Endothelial cell of umbilical vein (primary cell): ENCODE results near the gene OSGIN1. TPM values are rescaled to one million over a fixed set of nuclear protein-coding genes. Genes with fewer than 3 reads are reported as not detected.

Experiments
- BruUV-seq: library from RNA; stranded (reverse); fragments of 400-500 nt; replicated peaks from 2 replicates; lab custom pipeline; 2021; lab: Mats Ljungman, UMichigan
- CTCF ChIA-PET: fragments of 300-600, 350-600 bp; sonication (Branson Sonifier 250); formaldehyde crosslinking; loops from one replicate; lab custom pipeline; 2021; ENCODE audit warnings: antibody characterized with exemption, inconsistent platforms; lab: Charles Lee
- POLR2A ChIA-PET: fragments of 300-600, 350-600 bp; sonication (Branson Sonifier 250); formaldehyde crosslinking; loops from one replicate; lab custom pipeline; 2021; ENCODE audit warnings: antibody characterized with exemption, inconsistent platforms; lab: Charles Lee
- DNase-seq: peaks from one replicate; pipeline ENCODE4 v3.0.0-alpha.2; 2011; ENCODE audit warnings: low read depth, low spot score
- FAIRE-seq: peaks from 2 replicates; lab custom pipeline; 2011; peaks lifted over from hg19 to GRCh38; lab: Jason Lieb, UNC
- H2AFZ ChIP-seq: 2 replicates; pipeline ENCODE4 v1.6.0; 2012; ENCODE audit warnings: low read depth, low read length, control low read depth, inconsistent platforms
- H3K27ac ChIP-seq: 2 replicates; pipeline ENCODE4 v1.5.1; 2011; ENCODE audit warnings: low read depth, mild to moderate bottlenecking, control low read depth, low read length, moderate library complexity; ENCODE audit not compliant: insufficient read depth
- H3K27me3 ChIP-seq, 2 experiments: 2 replicates each; pipeline versions ENCODE4 v1.6.0 to v1.6.1; 2011; ENCODE audit warnings: low read length in 2 of 2, mixed read lengths in 1 of 2; ENCODE audit not compliant: control insufficient read depth in 2 of 2, insufficient read depth in 2 of 2
- H3K36me3 ChIP-seq, 2 experiments: 2 replicates in 1 of 2; 3 replicates in 1 of 2; pipeline ENCODE4 v1.5.1; 2011; ENCODE audit warnings: low read length in 2 of 2, mild to moderate bottlenecking in 1 of 2, moderate library complexity in 1 of 2; ENCODE audit not compliant: control insufficient read depth in 2 of 2, insufficient read depth in 2 of 2; ENCODE audit errors: extremely low read depth in 1 of 2
- H3K4me1 ChIP-seq: 3 replicates; pipeline ENCODE4 v1.5.1; 2011; ENCODE audit warnings: mild to moderate bottlenecking, low read length; ENCODE audit not compliant: control insufficient read depth, insufficient read depth; ENCODE audit errors: extremely low read depth
- H3K4me2 ChIP-seq: 2 replicates; pipeline ENCODE4 v1.6.1; 2011; ENCODE audit warnings: low read length, control low read depth, mixed read lengths; ENCODE audit not compliant: insufficient read depth
- H3K4me3 ChIP-seq, 3 experiments: fragments of 200-600 bp in 1 of 3; sonication (generic), shearing (Covaris generic) in 1 of 3; replicated peaks in 1 of 3; 2 replicates each; pipeline ENCODE4 v1.5.1; 2011 to 2016; ENCODE audit warnings: control low read depth in 3 of 3, low read length in 3 of 3, mild to moderate bottlenecking in 2 of 3, inconsistent platforms in 1 of 3, low read depth in 1 of 3, moderate library complexity in 1 of 3; ENCODE audit not compliant: insufficient read depth in 1 of 3
- H3K79me2 ChIP-seq: 2 replicates; pipeline ENCODE4 v1.6.0; 2012; ENCODE audit warnings: low read length, inconsistent platforms; ENCODE audit not compliant: control insufficient read depth, insufficient read depth
- H3K9ac ChIP-seq: replicated peaks from 2 replicates; pipeline ENCODE3; 2011; ENCODE audit warnings: low read length, control low read depth; ENCODE audit not compliant: insufficient read depth; ENCODE audit errors: extremely low read depth
- H3K9me1 ChIP-seq: replicated peaks from 3 replicates; pipeline ENCODE4 v1.6.0; 2011; ENCODE audit warnings: mild to moderate bottlenecking, low read length; ENCODE audit not compliant: control insufficient read depth, insufficient read depth; ENCODE audit errors: extremely low read depth
- H3K9me3 ChIP-seq: replicated peaks from 2 replicates; pipeline ENCODE4 v1.5.1; 2012; ENCODE audit warnings: low read length, inconsistent platforms; ENCODE audit not compliant: control insufficient read depth, insufficient read depth
- H4K20me1 ChIP-seq: replicated peaks from 2 replicates; pipeline ENCODE3; 2011; ENCODE audit warnings: mild to moderate bottlenecking, low read length; ENCODE audit not compliant: control insufficient read depth, insufficient read depth; ENCODE audit errors: extremely low read depth
- EZH2 ChIP-seq: IDR thresholded peaks from 2 replicates; pipeline ENCODE4 v1.6.1; 2012; ENCODE audit warnings: borderline replicate concordance, low read depth, mild to moderate bottlenecking, moderate library complexity, low read length, inconsistent platforms; ENCODE audit not compliant: severe bottlenecking
- FOS ChIP-seq: IDR thresholded peaks from 2 replicates; pipeline ENCODE4 v1.6.1; 2011; ENCODE audit warnings: mild to moderate bottlenecking, low read length, moderate library complexity, borderline replicate concordance; ENCODE audit not compliant: insufficient read depth
- GATA2 ChIP-seq: IDR thresholded peaks from 2 replicates; pipeline ENCODE4 v1.7.0; 2011; ENCODE audit warnings: low read depth, mild to moderate bottlenecking, moderate library complexity, mixed read lengths, low read length; ENCODE audit not compliant: insufficient read length, insufficient read depth
- JUN ChIP-seq: IDR thresholded peaks from 2 replicates; pipeline ENCODE4 v1.6.1; 2011; ENCODE audit warnings: borderline replicate concordance, low read depth; ENCODE audit not compliant: insufficient read length, insufficient read depth
- MYC ChIP-seq: IDR thresholded peaks from one replicate; pipeline ENCODE4 v1.6.1; 2011; ENCODE audit warnings: mild to moderate bottlenecking, low read depth, low read length
- POLR2A ChIP-seq: IDR thresholded peaks from 2 replicates; pipeline ENCODE4 v1.6.1; 2012; ENCODE audit warnings: low read depth, mild to moderate bottlenecking, control low read depth, low read length
- POLR2AphosphoS5 ChIP-seq: IDR thresholded peaks from 2 replicates; pipeline ENCODE4 v1.6.1; 2012; ENCODE audit warnings: low read depth, mild to moderate bottlenecking, control low read depth, low read length, moderate library complexity; ENCODE audit not compliant: insufficient read depth
- dilution Hi-C: fragments of 300-500 bp; cut with MboI; formaldehyde crosslinking; loops from one replicate; pipeline ENCODE4 v1.15.0; 2019; ENCODE audit warnings: low sequenced_read_pairs; ENCODE audit not compliant: extremely low pct_ligation_motif_present
- intact Hi-C: fragments of 100-400 bp; cut with micrococcal nuclease; formaldehyde crosslinking; loops from one replicate; pipeline ENCODE4 v1.10.0; 2022
- polyA plus RNA-seq, 4 experiments: library from polyadenylated mRNA; depleted of rRNA in 3 of 4; stranded (reverse) in 3 of 4; unstranded in 1 of 4; fragments of >200 nt; gene quantifications; 2 replicates each; pipeline versions ENCODE4 v1.2.1 to v1.2.3, GENCODE V29; 2011 to 2012; ENCODE audit warnings: missing spikeins in 1 of 4
- total RNA-seq: library from RNA; stranded (reverse); gene quantifications from 2 replicates; pipeline ENCODE4 v1.2.3, GENCODE V29; 2021
- TF ChIP-seq, protein P1 (sequence below): IDR thresholded peaks from 2 replicates; pipeline ENCODE4 v1.6.1; 2011; ENCODE audit not compliant: insufficient read depth, insufficient read length
- TF ChIP-seq, protein P2 (sequence below), 2 donors: IDR thresholded peaks; 1 replicate in 1 of 2; 2 replicates in 1 of 2; pipeline ENCODE4 v1.5.1; 2011; ENCODE audit warnings: low read length in 2 of 2, mild to moderate bottlenecking in 2 of 2, moderate library complexity in 2 of 2, control low read depth in 1 of 2, inconsistent platforms in 1 of 2, low read depth in 1 of 2; ENCODE audit not compliant: insufficient read depth in 1 of 2; ENCODE audit errors: extremely low read depth in 1 of 2

The OSGIN1 gene
- total and polyA plus RNA-seq, 2 donors (not counting 3 experiments of a cell fraction or from before 2014, with no cell fraction given), result 9.2 to 11.0 TPM

DNA sequence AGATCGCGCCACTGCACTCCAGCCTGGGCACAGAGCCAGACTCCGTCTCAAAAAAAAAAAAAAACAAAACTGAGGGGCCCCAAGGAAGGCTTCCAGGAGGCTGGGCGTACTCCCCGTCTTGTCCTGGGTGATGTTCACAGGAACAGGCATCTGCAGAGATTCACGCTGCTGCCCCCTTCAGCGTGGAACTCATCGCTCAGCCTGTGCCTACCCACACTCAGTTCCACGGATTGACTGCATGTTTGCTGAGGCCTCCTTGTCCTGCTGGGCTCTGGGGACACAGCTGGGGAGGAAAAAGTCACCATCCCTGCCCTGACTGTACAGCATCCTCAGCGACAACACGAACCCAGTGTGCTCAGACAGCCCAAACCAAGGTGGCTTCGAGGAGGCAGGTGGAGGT, 12.9 kb upstream of the OSGIN1 start:
- H3K79me2 ChIP-seq, result no peaks in the 10 kb centered on the region
- H3K4me2 ChIP-seq, result no peak overlapping the region
- H3K9me3 ChIP-seq, result no peaks in the 10 kb centered on the region
- ChIA-PET POLR2A (no interaction called here), CTCF (interaction anchor here (1.4 to 1.5 kb wide), 2 partner anchors 10 to 20 kb away, joined by 3 to 4 read pairs; no protein-coding TSS in a partner anchor)
- H2AFZ ChIP-seq, result no peak overlapping the region
- no peaks in the 10 kb centered on the region for H4K20me1 ChIP-seq
- FAIRE-seq, result no peak
- H3K4me3 ChIP-seq, result no peak overlapping the region
- no peaks in the 10 kb centered on the region for H3K36me3 ChIP-seq
- dilution Hi-C loops, result no loop called here
- no peak overlapping the region for H3K27ac ChIP-seq
- H3K9me1 ChIP-seq, result no peaks in the 10 kb centered on the region
- H3K27me3 ChIP-seq, result no peaks in the 10 kb centered on the region
- peaks cover 5% of the 10 kb centered on the region for H3K4me1 ChIP-seq
- BruUV-seq, result no TSS peak
- no peak overlapping the region for H3K9ac ChIP-seq
- DNase-seq, result no peak
- intact Hi-C loops, result no loop called here
- no peak for TF ChIP-seq POLR2AphosphoS5
- no peak for TF ChIP-seq JUN
- TF ChIP-seq, protein P1, sequence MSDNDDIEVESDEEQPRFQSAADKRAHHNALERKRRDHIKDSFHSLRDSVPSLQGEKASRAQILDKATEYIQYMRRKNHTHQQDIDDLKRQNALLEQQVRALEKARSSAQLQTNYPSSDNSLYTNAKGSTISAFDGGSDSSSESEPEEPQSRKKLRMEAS, result no peak
- TF ChIP-seq EZH2, result no peak
- TF ChIP-seq FOS, result no peak

DNA sequence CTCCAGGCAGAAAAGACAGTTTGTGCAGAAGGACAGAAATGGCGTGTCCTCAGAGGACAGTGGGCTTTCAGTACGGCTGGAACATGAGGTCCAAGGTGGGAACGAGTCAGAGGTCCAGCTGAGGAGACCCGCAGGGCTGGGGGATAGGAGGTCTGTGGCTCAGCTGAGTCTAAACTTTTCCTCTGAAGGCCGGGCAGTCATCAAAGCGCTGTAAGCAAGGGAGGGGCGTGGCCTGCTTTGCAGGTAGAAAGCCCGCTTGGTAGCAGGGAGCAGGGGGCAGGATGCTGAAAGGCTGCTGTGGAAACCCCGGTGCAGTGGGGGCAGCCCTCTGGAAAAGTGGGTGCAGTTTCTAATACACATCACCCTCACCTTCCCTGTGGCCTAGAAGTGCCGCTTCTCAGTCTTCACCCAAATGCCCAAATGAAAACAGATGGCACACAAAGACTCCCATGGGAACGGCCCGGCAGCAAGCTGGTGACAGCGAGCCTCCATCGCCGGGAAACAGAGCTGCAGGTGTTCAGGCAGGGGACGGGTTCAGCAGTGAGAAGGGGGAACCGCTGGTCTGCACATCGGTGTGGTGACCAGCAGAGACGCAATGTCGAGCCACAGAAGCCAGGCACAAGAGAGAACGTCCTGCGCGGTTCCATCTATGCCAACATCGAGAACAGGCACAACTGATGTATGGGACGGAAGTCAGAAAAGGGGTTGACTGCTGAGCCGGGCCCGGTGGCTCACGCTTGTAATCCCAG, 12.2 kb upstream of the OSGIN1 start:
- intact Hi-C loops (no loop called here), dilution Hi-C loops (no loop called here)
- Histone ChIP-seq H3K4me2 (no peak overlapping the region), H3K9me1 (no peaks in the 10 kb centered on the region), H3K9ac (no peak overlapping the region), H3K36me3 (no peaks in the 10 kb centered on the region), H2AFZ (no peak overlapping the region), H3K27ac (no peak overlapping the region), H3K4me3 (no peak overlapping the region), H3K27me3 (no peaks in the 10 kb centered on the region), H4K20me1 (no peaks in the 10 kb centered on the region), H3K4me1 (peaks cover 5% of the 10 kb centered on the region), H3K9me3 (no peaks in the 10 kb centered on the region), H3K79me2 (no peaks in the 10 kb centered on the region)
- no TSS peak for BruUV-seq
- DNase-seq, result no peak
- FAIRE-seq, result no peak
- TF ChIP-seq FOS (no peak), JUN (no peak), POLR2A (no peak), GATA2 (no peak), MYC (no peak), POLR2AphosphoS5 (no peak), EZH2 (no peak)
- TF ChIP-seq, protein P2, sequence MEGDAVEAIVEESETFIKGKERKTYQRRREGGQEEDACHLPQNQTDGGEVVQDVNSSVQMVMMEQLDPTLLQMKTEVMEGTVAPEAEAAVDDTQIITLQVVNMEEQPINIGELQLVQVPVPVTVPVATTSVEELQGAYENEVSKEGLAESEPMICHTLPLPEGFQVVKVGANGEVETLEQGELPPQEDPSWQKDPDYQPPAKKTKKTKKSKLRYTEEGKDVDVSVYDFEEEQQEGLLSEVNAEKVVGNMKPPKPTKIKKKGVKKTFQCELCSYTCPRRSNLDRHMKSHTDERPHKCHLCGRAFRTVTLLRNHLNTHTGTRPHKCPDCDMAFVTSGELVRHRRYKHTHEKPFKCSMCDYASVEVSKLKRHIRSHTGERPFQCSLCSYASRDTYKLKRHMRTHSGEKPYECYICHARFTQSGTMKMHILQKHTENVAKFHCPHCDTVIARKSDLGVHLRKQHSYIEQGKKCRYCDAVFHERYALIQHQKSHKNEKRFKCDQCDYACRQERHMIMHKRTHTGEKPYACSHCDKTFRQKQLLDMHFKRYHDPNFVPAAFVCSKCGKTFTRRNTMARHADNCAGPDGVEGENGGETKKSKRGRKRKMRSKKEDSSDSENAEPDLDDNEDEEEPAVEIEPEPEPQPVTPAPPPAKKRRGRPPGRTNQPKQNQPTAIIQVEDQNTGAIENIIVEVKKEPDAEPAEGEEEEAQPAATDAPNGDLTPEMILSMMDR (IDR thresholded peaks at IDR 0.05; ENCODE audit: extremely low read depth in 1 of 2, insufficient read depth in 1 of 2, low read depth in 1 of 2, low read length in 2 of 2), result no peak
- TF ChIP-seq, protein P1, result no peak
- POLR2A ChIA-PET, result no interaction called here
- CTCF ChIA-PET, result interaction anchor here (1.4 kb wide), 1 partner anchor 21 kb away, joined by 3 read pairs; no protein-coding TSS in a partner anchor
